Measurements from ENCODE around the gene OPRL1. TPM values are rescaled to one million over a fixed set of nuclear protein-coding genes. Genes with fewer than 3 reads are reported as not detected.
A peak's percentile ranks its signal among the peaks of the same experiment; 100 is the strongest.

Gene OPRL1
- total RNA-seq, 2 experiments from 2014 or later = 0.61 to 0.63 TPM

GRCh38 chr20:64037199-64037497, 42.7 kb upstream of the OPRL1 start:
- H3K27ac Mint-ChIP-seq = peak overlapping the region; percentile 77
- ChIA-PET CTCF (interaction anchor here (1.0 to 5.9 kb wide), 7 partner anchors 20 to 83 kb away, joined by 4 to 88 read pairs (median 9); partner anchors contain the start of genes OPRL1, PRPF6, RGS19 and SAMD10), POLR2A (interaction anchor here (0.9 to 5.7 kb wide), 3 partner anchors 10 to 328 kb away, joined by 3 to 51 read pairs (median 7); partner anchors contain the start of genes PRPF6 and SAMD10)
- H3K27me3 Mint-ChIP-seq = peaks cover 2% of the 10 kb centered on the region
- H3K36me3 Mint-ChIP-seq (ENCODE audit: low read depth) = peaks cover 6% of the 10 kb centered on the region
- TF ChIP-seq CTCF (IDR thresholded peaks at IDR 0.05) = no peak
- no peak overlapping the region for H3K4me3 Mint-ChIP-seq
- no peaks in the 10 kb centered on the region for H3K9me3 Mint-ChIP-seq
- DNase-seq = no peak
- no peak for ATAC-seq
- intact Hi-C loops (cut with micrococcal nuclease) = loop anchor here (10.0 kb wide), 1 partner anchor 52 kb away; the partner anchor contains the start of gene PRPF6
- H3K4me1 Mint-ChIP-seq (ENCODE audit: low read depth) = peaks cover 56% of the 10 kb centered on the region

- CTCF ChIA-PET = interaction anchor here (0.7 to 5.9 kb wide), 25 partner anchors 9 to 499 kb away, joined by 3 to 88 read pairs (median 7); partner anchors contain the start of genes LKAAEAR1, OPRL1, PCMTD2 and PRPF6
- POLR2A ChIA-PET = interaction anchor here (0.7 to 5.7 kb wide), 7 partner anchors 9 to 219 kb away, joined by 3 to 51 read pairs (median 3); partner anchors contain the start of genes PRPF6, SAMD10 and TPD52L2
- DNase-seq (peak; percentile 45), ATAC-seq (no peak)
- peak overlapping the region; percentile 51 for H3K4me3 Mint-ChIP-seq
- H3K4me1 Mint-ChIP-seq (ENCODE audit: low read depth) = peaks cover 57% of the 10 kb centered on the region
- peak overlapping the region; percentile 73 for H3K27ac Mint-ChIP-seq
- H3K27me3 Mint-ChIP-seq = peaks cover 2% of the 10 kb centered on the region
- TF ChIP-seq CTCF (IDR thresholded peaks at IDR 0.05) = no peak
- H3K36me3 Mint-ChIP-seq (ENCODE audit: low read depth) = peaks cover 4% of the 10 kb centered on the region
- no peaks in the 10 kb centered on the region for H3K9me3 Mint-ChIP-seq
- intact Hi-C loops (cut with micrococcal nuclease) = loop anchor here (10.0 kb wide), 1 partner anchor 53 kb away; the partner anchor contains the start of gene PRPF6
Observed at GRCh38 chr20:64037498-64038213, 42.2 kb upstream of the OPRL1 start.

GRCh38 chr20:64038224-64038564, 41.7 kb upstream of the OPRL1 start:
- Mint-ChIP-seq H3K9me3 (no peaks in the 10 kb centered on the region), H3K4me1 (ENCODE audit: low read depth) (peaks cover 57% of the 10 kb centered on the region), H3K36me3 (ENCODE audit: low read depth) (peaks cover 4% of the 10 kb centered on the region), H3K4me3 (peak overlapping the region; percentile 54), H3K27me3 (peaks cover 2% of the 10 kb centered on the region), H3K27ac (no peak overlapping the region)
- ATAC-seq = peak; percentile 7
- ChIA-PET CTCF (interaction anchor here (0.7 to 5.9 kb wide), 32 partner anchors 10 to 500 kb away, joined by 3 to 88 read pairs (median 6); partner anchors contain the start of genes LKAAEAR1, OPRL1, PCMTD2 and PRPF6), POLR2A (interaction anchor here (0.7 to 5.7 kb wide), 12 partner anchors 9 to 218 kb away, joined by 3 to 51 read pairs (median 3); partner anchors contain the start of genes OPRL1, PRPF6, RGS19 and SAMD10)
- no peak for DNase-seq
- no peak for TF ChIP-seq CTCF (IDR thresholded peaks at IDR 0.05)
- intact Hi-C loops (cut with micrococcal nuclease) = loop anchor here (10.0 kb wide), 1 partner anchor 53 kb away; the partner anchor contains the start of gene PRPF6

GRCh38 chr20:64038565-64039292, 41.2 kb upstream of the OPRL1 start:
- DNase-seq (peak; percentile 84), ATAC-seq (peak; percentile 67)
- Mint-ChIP-seq H3K27ac (no peak overlapping the region), H3K4me3 (peak overlapping the region; percentile 54), H3K4me1 (ENCODE audit: low read depth) (peaks cover 55% of the 10 kb centered on the region), H3K36me3 (ENCODE audit: low read depth) (peaks cover 2% of the 10 kb centered on the region), H3K27me3 (peaks cover 2% of the 10 kb centered on the region), H3K9me3 (no peaks in the 10 kb centered on the region)
- ChIA-PET POLR2A (interaction anchor here (0.7 to 5.7 kb wide), 13 partner anchors 8 to 218 kb away, joined by 3 to 51 read pairs (median 3); partner anchors contain the start of genes OPRL1, PRPF6, RGS19 and SAMD10), CTCF (interaction anchor here (0.7 to 5.9 kb wide), 38 partner anchors 11 to 500 kb away, joined by 3 to 88 read pairs (median 5); partner anchors contain the start of genes LKAAEAR1, OPRL1, PCMTD2 and PRPF6)
- intact Hi-C loops (cut with micrococcal nuclease) = loop anchor here (10.0 kb wide), 1 partner anchor 54 kb away; the partner anchor contains the start of gene PRPF6
- TF ChIP-seq CTCF (IDR thresholded peaks at IDR 0.05) = peak; percentile 86
